ENCODE results near the gene LSAMP.

DNA sequence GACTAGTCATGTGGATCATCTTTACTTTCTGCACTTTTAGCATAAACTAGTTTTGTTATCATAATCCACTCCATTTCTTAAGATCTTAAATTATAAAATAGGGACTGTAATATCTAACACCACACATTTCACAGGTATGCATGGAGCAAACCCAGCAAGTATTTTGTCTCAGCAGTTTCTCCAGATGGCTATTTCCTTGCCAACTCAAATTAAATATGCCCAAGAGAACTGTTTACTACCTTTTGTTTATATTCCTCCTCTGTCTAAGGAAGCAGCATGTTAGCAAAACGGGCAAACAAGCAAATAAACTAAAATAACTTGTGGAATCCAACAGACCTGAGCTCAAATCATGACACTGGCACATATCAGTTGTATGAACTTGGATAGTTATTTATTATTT lies 379.8 kb downstream of the LSAMP start:
- TF ChIP-seq CTCF (IDR thresholded peaks at IDR 0.05 in 2 of 3, conservative IDR thresholded peaks at IDR 0.05 in 1 of 3; ENCODE audit: insufficient read depth in 2 of 3, low read depth in 1 of 3, low read length in 3 of 3) (no peak), LEF1 (IDR thresholded peaks at IDR 0.05) (no peak), HNRNPH1 (optimal IDR thresholded peaks at IDR 0.05; ENCODE audit: low read depth, low read length) (no peak), EZH2 (IDR thresholded peaks at IDR 0.05; ENCODE audit: borderline replicate concordance, low read depth, low read length) (no peak), BRD4 (IDR thresholded peaks at IDR 0.05) (no peak), SMARCE1 (IDR thresholded peaks at IDR 0.05) (no peak), EGR1 (conservative IDR thresholded peaks at IDR 0.05) (no peak), GATAD2A (IDR thresholded peaks at IDR 0.05) (no peak), SMAD1 (IDR thresholded peaks at IDR 0.05; ENCODE audit: low read depth, low read length, partially characterized antibody) (no peak), MYNN (IDR thresholded peaks at IDR 0.05) (no peak), MYNN (CRISPR knock-in tag; IDR thresholded peaks at IDR 0.05) (no peak)
- TF ChIP-seq, protein P1, sequence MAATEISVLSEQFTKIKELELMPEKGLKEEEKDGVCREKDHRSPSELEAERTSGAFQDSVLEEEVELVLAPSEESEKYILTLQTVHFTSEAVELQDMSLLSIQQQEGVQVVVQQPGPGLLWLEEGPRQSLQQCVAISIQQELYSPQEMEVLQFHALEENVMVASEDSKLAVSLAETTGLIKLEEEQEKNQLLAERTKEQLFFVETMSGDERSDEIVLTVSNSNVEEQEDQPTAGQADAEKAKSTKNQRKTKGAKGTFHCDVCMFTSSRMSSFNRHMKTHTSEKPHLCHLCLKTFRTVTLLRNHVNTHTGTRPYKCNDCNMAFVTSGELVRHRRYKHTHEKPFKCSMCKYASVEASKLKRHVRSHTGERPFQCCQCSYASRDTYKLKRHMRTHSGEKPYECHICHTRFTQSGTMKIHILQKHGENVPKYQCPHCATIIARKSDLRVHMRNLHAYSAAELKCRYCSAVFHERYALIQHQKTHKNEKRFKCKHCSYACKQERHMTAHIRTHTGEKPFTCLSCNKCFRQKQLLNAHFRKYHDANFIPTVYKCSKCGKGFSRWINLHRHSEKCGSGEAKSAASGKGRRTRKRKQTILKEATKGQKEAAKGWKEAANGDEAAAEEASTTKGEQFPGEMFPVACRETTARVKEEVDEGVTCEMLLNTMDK (IDR thresholded peaks at IDR 0.05; ENCODE audit: borderline replicate concordance, insufficient read depth, low read depth, low read length, poor library complexity, severe bottlenecking): no peak
